Measurements from ENCODE around the gene PTPRE. TPM values are rescaled to one million over a fixed set of nuclear protein-coding genes. Genes with fewer than 3 reads are reported as not detected.
A peak's percentile ranks its signal among the peaks of the same experiment; 100 is the strongest.

The PTPRE gene
- total RNA-seq, 3 donors from 2014 or later: 11.8 to 42.9 (median 25.6) TPM

DNA sequence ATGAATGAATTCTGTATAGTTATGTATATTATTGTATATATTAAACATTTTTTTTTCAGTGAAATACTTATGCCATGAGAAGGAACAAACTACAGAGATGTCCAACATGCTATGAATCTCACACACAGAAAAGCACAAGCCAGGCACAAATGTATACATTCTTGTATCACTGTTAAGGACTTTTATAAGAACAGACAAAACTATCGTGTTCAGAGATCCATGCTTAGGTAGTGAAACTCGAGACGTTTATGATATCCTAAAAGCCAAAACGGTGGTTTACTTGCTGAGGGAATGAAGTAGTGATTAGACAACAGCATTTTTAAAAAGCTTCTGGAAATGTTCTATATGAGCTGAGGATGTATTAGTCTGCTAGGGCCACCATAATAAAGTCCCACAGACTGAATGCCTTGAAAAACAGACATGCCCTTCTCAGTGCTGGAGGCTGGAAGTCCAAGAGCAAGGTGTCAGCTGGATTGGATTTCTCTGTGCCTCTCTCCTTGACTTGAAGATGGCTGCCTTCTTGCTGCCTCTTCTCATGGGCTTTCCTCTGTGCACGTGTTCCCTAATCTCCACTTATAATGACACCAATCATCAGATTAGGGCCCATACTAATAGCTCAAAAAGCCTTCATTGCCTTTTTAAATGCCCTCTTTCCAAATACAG lies 215.0 kb downstream of the PTPRE start:
- H3K9me3 ChIP-seq: no peaks in the 10 kb centered on the region
- H3K4me3 ChIP-seq: no peak overlapping the region
- DNase-seq (ENCODE audit: low spot score in 2 of 2): no peak
- intact Hi-C loops (cut with DNase I; ENCODE audit: low total_unique reads): no loop called here
- H3K36me3 ChIP-seq: no peaks in the 10 kb centered on the region
- no peak overlapping the region for H3K27ac ChIP-seq
- H3K27me3 ChIP-seq: peaks cover 0 to 33% of the 10 kb centered on the region in 2 donors
- peaks cover 4 to 8% of the 10 kb centered on the region in 2 donors for H3K4me1 ChIP-seq
- TF ChIP-seq POLR2AphosphoS5 (IDR thresholded peaks at IDR 0.05): no peak

DNA sequence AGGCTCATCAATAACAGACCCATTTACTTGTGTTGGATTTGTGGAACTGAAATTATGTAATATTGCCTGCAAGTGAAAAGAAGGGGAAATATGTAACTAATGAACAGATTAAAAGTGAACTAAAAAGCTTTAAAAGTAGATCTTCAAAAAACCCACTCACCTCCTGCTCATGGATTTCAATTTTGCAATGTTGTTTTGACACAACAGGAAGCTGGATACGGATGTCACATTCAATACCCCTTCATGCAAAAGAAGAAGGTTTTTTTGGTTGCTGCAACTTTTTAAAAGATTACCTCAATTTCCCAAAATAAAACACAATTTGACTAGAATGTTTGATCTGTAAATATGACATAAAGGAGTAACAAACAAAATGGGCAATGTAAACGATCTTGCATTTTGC lies 216.0 kb downstream of the PTPRE start:
- H3K36me3 ChIP-seq: no peaks in the 10 kb centered on the region

DNA sequence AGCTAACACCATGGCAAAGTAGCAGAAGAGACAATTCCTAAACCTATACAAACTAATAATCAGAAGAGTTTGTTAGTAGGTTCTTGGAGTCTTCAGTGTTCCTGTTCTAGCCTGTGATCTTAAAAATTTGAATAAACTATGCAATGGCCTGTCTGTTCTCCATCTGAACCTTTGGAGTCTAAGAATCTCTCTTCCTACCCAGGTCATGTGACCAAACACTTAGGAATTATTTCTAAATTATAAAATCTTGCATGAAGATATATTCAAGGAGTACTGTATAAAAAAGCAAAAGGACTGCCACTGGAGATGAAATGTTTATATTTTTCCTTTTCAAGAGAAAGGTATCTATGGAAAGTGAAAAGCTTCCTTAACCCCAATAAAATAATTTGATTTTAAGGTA lies 216.9 kb downstream of the PTPRE start:
- Histone ChIP-seq H3K4me3 (no peak overlapping the region), H3K4me1 (peaks cover 4 to 8% of the 10 kb centered on the region in 2 donors), H3K36me3 (no peaks in the 10 kb centered on the region), H3K27me3 (peaks cover 0 to 33% of the 10 kb centered on the region in 2 donors), H3K9me3 (no peaks in the 10 kb centered on the region), H3K27ac (no peak overlapping the region)
- no peak for DNase-seq (ENCODE audit: low spot score in 2 of 2)
- TF ChIP-seq POLR2AphosphoS5 (IDR thresholded peaks at IDR 0.05) (no peak), POLR2A (IDR thresholded peaks at IDR 0.05) (no peak)
- TF ChIP-seq, protein P1, sequence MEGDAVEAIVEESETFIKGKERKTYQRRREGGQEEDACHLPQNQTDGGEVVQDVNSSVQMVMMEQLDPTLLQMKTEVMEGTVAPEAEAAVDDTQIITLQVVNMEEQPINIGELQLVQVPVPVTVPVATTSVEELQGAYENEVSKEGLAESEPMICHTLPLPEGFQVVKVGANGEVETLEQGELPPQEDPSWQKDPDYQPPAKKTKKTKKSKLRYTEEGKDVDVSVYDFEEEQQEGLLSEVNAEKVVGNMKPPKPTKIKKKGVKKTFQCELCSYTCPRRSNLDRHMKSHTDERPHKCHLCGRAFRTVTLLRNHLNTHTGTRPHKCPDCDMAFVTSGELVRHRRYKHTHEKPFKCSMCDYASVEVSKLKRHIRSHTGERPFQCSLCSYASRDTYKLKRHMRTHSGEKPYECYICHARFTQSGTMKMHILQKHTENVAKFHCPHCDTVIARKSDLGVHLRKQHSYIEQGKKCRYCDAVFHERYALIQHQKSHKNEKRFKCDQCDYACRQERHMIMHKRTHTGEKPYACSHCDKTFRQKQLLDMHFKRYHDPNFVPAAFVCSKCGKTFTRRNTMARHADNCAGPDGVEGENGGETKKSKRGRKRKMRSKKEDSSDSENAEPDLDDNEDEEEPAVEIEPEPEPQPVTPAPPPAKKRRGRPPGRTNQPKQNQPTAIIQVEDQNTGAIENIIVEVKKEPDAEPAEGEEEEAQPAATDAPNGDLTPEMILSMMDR (IDR thresholded peaks at IDR 0.05): no peak
- intact Hi-C loops (cut with DNase I; ENCODE audit: low total_unique reads): no loop called here

More for the DNA sequence above, 216.0 kb downstream of the PTPRE start:
- Histone ChIP-seq H3K27me3 (peaks cover 0 to 33% of the 10 kb centered on the region in 2 donors), H3K4me1 (peaks cover 4 to 8% of the 10 kb centered on the region in 2 donors), H3K4me3 (no peak overlapping the region), H3K27ac (no peak overlapping the region), H3K9me3 (no peaks in the 10 kb centered on the region)
- TF ChIP-seq POLR2AphosphoS5 (IDR thresholded peaks at IDR 0.05) (no peak), POLR2A (IDR thresholded peaks at IDR 0.05) (no peak)
- TF ChIP-seq, protein P1 (IDR thresholded peaks at IDR 0.05): no peak
- DNase-seq (ENCODE audit: low spot score in 2 of 2): no peak
- intact Hi-C loops (cut with DNase I; ENCODE audit: low total_unique reads): no loop called here

DNA sequence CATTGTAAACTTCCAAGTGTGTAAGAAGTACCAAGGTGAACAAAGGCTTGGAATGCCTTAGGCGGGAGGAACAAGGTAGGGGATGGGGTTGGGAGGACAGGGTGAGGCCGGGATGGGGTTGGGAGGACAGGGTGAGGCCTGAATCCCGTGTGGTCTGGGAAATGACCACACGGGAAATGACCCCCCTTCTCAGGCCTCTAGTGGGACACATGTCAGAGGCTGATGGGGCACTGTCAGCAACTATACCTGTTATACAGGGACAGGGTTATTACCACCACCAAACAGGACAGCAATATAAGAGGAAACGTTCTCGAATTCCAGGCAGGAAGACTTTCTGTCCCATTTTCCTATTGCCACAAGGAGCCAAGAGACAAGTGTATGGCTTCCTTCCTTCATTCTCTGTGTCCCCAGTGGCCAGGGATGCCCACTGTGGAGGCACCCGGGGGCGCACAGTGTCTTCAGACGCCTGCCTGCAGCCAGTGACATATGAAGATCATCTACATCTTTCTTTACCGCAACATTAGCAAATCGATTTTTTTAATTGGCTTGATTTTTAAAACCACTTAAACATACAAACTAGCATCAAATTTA lies 218.0 kb downstream of the PTPRE start:
- no peak for DNase-seq (ENCODE audit: low spot score in 2 of 2)
- peaks cover 4 to 8% of the 10 kb centered on the region in 2 donors for H3K4me1 ChIP-seq
- no peaks in the 10 kb centered on the region for H3K36me3 ChIP-seq
- no peak overlapping the region for H3K4me3 ChIP-seq
- no peaks in the 10 kb centered on the region for H3K9me3 ChIP-seq
- TF ChIP-seq POLR2A (IDR thresholded peaks at IDR 0.05): no peak
- no peak for TF ChIP-seq POLR2AphosphoS5 (IDR thresholded peaks at IDR 0.05)
- TF ChIP-seq, protein P1 (IDR thresholded peaks at IDR 0.05): no peak
- H3K27ac ChIP-seq: no peak overlapping the region
- intact Hi-C loops (cut with DNase I; ENCODE audit: low total_unique reads): no loop called here
- peaks cover 0 to 33% of the 10 kb centered on the region in 2 donors for H3K27me3 ChIP-seq

DNA sequence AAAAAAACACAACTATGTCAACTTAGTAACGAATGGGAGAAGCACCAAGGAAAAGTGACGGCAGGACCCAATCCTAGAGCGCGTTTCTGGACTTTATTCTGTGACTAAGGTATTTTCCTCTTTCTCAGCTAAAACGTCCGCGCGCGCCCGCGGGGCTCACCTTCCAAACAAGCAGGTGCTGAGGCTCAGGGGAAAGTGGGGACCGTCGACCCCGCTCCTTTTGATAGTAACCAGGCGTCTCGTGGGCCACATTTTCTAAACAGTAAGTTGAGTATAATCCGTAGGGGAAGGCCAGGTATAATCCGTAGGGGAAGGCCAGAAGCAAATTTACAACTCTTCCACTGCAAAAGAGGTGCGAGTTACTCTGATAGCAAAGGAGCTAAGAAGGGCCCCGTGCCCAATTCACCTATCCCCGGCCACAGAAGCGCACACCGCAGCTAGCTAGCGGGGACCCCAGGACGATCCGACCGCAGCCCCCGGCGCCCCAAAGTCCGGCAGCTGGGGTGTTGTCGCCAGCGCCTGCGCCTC lies 218.6 kb downstream of the PTPRE start:
- Histone ChIP-seq H3K4me1 (peaks cover 4 to 8% of the 10 kb centered on the region in 2 donors), H3K36me3 (no peaks in the 10 kb centered on the region), H3K9me3 (no peaks in the 10 kb centered on the region), H3K27ac (no peak overlapping the region), H3K27me3 (peaks cover 0 to 33% of the 10 kb centered on the region in 2 donors), H3K4me3 (peak overlapping the region; percentile 49 to 73 (median 63))
- TF ChIP-seq POLR2AphosphoS5 (IDR thresholded peaks at IDR 0.05) (no peak), POLR2A (IDR thresholded peaks at IDR 0.05) (no peak)
- TF ChIP-seq, protein P1 (IDR thresholded peaks at IDR 0.05): no peak
- DNase-seq (ENCODE audit: low spot score in 2 of 2): no peak
- intact Hi-C loops (cut with DNase I; ENCODE audit: low total_unique reads): no loop called here

Data from breast epithelium (tissue), 4 donors.